Measurements from ENCODE around the gene SP8.

Gene SP8

GRCh38 chr7:20793694-20794394 is 7.2 kb upstream of the SP8 start:
- no peak for DNase-seq (ENCODE audit: low spot score)

- no peak for DNase-seq (ENCODE audit: low spot score)
Measured at GRCh38 chr7:20793248-20793647, 6.6 kb upstream of the SP8 start.

GRCh38 chr7:20791538-20792434 is 5.1 kb upstream of the SP8 start:
- DNase-seq (ENCODE audit: low spot score): no peak

- DNase-seq (ENCODE audit: low spot score): no peak
Measured at GRCh38 chr7:20790375-20790774, 3.7 kb upstream of the SP8 start.

GRCh38 chr7:20788420-20788990 is 1.8 kb upstream of the SP8 start:
- no peak for DNase-seq (ENCODE audit: low spot score)

GRCh38 chr7:20787660-20788419 is 1.2 kb upstream of the SP8 start:
- DNase-seq (ENCODE audit: low spot score): no peak

- DNase-seq (ENCODE audit: low spot score): no peak
Measured at GRCh38 chr7:20786421-20786778, 286 bp downstream of the SP8 start.

GRCh38 chr7:20786049-20786412 is 655 bp downstream of the SP8 start:
- no peak for DNase-seq (ENCODE audit: low spot score)

- DNase-seq (ENCODE audit: low spot score): peak; percentile 60
Measured at GRCh38 chr7:20785157-20786048, 1.3 kb downstream of the SP8 start.

- peak; percentile 50 for DNase-seq (ENCODE audit: low spot score)
Measured at GRCh38 chr7:20784388-20785156, 2.1 kb downstream of the SP8 start.

- peak; percentile 62 for DNase-seq (ENCODE audit: low spot score)
Measured at GRCh38 chr7:20783700-20784387, 2.8 kb downstream of the SP8 start.

GRCh38 chr7:20783125-20783699 is 3.5 kb downstream of the SP8 start:
- DNase-seq (ENCODE audit: low spot score): no peak

- DNase-seq (ENCODE audit: low spot score): no peak
Measured at GRCh38 chr7:20779041-20779440, 7.6 kb downstream of the SP8 start.

- peak; percentile 85 for DNase-seq (ENCODE audit: low spot score)
Measured at GRCh38 chr7:20778063-20778721, 8.5 kb downstream of the SP8 start.

GRCh38 chr7:20777377-20778062 is 9.2 kb downstream of the SP8 start:
- no peak for DNase-seq (ENCODE audit: low spot score)

- DNase-seq (ENCODE audit: low spot score): no peak
Measured at GRCh38 chr7:20776942-20777341, 9.7 kb downstream of the SP8 start.

- no peak for DNase-seq (ENCODE audit: low spot score)
Measured at GRCh38 chr7:20776214-20776911, 10.3 kb downstream of the SP8 start.

- no peak for DNase-seq (ENCODE audit: low spot score)
Measured at GRCh38 chr7:20754001-20754400, 32.7 kb downstream of the SP8 start.

Data from D341Med (cell line).